ENCODE measurements around the gene FARP1.

The FARP1 gene

DNA sequence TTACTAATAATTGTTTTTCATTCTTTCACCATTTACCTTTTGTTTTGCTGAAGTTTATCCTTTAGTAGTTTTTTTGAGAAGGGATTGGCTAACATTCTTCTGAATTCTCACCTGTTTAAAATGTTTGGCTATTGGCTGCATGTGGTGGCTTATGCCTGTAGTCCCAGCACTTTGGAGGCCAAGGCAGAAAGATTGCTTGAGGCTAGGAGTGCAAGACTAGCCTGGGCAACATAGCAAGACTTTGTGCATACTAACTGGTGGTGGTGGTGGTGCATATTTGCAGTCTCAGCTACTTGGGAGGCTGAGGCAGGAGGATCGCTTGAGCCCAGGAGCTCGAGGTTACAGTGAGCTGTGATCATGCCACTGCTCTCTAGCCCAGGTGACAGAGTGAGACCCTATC is 61.7 kb downstream of the FARP1 start:
- DNase-seq (ENCODE audit: low read depth) = no peak

DNA sequence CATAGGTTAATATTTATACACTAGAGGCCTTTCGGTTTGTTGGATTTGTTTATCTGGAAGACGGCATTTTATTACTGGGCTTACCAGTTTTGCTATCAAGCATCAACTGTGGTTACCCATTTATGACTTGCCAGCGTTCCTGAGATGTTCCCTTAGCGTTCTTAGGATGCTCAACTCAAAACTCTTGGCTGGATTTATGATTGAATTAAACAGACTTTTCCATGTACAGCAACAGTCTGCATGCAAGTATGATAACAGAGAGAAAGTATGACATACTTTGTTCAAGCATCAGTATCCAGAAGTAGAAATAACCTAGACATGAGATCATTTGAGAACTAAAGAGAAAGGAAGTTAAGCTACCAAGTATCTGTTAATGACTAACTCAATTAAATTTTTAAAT is 64.1 kb downstream of the FARP1 start:
- DNase-seq (ENCODE audit: low read depth) = peak; percentile 99

DNA sequence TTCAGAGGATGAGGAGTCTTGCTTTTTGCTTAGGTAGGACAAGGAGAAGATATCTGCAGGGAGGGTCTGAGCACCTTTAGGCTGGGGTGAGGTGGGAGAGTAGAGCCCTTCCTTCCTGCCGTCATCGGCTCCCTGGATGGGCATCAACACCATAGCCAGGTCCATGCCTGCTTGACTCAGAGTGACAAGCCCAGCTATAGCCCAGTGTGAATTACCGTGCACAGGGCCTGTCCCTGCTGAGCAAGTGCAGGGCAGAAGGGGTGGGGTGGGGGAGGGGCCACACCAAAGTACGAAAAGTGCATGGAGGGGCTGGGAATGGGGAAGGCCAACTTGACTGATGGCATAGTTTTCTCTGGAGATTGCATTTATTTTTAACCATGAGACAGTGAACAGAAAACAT is 64.5 kb downstream of the FARP1 start:
- peak; percentile 46 for DNase-seq (ENCODE audit: low read depth)

DNA sequence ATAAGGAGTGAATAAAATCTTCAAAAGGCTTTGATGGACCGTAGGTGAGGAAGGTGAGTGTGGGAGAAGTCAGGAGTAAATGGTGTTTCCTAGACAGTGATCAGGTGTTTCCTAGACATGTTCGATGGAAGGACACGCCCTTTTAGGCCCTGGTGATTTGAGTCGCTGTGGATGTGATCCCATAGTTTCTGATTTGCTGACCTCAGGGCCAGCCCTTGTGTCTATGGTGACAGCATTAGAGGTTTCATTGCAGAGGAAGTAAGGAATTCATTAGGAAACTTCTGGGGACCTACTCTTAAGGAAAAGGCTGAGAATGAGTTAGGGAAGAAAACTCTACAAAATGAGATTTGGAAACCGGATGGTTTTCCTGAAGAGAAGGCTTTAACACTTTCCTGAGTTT is 65.7 kb downstream of the FARP1 start:
- no peak for DNase-seq (ENCODE audit: low read depth)

DNA sequence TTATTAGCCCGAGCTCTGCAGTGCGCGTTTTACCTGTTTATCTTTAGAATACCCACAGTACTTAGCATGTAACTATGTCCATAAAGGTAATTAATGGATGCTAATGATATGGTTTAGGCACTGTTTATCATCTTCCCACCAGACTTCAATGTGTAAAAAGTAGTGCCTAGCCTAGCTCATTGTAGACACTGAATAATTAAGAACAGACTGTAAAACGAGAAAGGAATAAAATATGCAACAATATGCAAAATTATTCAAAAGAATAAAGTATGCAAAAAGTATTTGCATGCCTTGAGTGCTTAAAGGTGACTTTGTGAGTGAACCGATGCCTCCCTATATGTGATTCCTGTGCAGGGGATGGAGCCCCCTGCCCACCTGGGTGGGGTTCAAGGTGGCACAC is 69.9 kb downstream of the FARP1 start:
- DNase-seq (ENCODE audit: low read depth) = no peak

DNA sequence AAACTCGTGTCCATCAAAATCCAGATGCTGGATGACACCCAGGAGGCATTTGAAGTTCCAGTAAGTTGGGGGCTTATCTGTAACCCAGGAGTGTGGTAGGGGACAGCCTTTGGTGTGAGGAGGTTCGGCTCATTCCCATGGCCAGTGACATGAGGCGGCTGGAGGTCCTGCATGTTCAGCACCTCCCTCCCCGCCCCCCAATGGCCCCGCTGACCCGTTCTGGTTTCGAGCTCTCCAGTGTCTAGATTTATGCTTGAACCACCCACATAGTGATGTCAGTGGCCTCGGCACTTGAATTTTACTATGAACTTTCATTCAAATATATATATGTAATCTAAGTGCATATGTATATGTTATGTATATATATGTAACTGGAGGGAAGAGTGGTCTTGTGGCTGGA is 70.5 kb downstream of the FARP1 start:
- no peak for DNase-seq (ENCODE audit: low read depth)

DNA sequence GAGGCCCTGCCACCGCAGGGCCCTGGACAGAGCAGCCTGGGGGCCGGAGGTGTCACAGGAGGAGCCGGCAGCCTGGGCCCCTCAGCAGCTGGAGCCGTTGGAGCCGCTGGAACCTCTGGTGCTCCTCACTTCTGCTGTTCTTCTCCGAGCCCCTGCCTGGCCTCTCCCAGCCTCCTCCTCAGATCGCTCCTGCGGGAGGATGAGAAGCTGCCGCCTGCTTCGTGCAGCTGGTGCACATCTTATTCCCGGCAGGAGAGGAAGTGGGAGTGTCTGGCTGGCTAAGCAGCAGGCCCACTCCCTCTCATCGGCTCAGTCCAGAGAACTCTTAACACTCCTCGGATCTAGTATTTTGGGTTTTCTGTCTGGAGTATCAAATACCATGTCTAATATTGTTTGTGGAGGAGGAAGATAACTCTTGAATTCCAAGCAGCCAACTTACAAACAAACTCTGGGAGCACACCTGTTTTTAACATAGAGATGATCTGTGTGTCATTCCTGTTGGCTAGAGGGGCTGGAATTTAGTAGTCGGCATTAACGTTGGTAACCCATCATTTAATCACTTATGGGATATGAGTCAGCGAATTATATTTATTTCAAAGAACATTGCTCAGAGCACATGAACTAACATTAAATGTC is 71.2 kb downstream of the FARP1 start:
- DNase-seq (ENCODE audit: low read depth) = peak; percentile 76

DNA sequence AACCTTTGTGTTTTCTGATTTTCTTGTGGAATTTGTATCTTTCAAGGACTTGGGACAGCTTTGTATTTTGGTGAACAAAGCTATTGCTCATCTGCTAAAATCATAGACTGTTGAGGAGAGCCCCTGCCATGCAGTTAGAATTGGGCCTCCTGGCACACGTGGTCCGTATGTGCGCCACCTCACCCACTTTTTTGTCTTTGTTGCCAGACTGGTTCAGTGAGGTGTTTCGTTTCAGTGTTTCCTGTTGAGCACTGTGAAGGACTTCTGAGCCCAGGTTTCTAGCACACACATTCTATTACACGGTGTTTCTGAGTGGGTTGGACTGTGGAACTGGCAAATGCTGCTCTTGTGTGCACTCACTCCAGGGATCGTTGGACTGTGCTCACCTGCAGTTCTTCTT is 71.8 kb downstream of the FARP1 start:
- no peak for DNase-seq (ENCODE audit: low read depth)

DNA sequence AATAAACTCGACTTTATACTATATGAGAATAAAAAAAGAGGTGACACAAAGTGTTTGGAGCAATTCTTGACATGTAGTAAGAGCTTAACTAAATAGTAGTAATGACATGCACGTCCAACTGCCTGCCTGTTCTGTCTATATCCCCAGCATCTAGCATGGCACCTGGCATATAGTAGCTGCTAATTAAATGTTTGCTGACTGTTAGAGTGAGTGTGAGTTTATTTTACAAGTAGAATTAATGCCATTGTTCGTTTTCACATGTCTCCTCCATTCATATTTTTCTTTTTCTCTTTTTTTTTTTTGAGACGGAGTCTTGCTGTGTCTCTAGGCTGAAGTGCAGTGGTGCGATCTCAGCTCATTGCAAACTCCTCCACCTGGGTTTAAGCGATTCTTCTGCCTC is 72.6 kb downstream of the FARP1 start:
- DNase-seq (ENCODE audit: low read depth) = no peak

DNA sequence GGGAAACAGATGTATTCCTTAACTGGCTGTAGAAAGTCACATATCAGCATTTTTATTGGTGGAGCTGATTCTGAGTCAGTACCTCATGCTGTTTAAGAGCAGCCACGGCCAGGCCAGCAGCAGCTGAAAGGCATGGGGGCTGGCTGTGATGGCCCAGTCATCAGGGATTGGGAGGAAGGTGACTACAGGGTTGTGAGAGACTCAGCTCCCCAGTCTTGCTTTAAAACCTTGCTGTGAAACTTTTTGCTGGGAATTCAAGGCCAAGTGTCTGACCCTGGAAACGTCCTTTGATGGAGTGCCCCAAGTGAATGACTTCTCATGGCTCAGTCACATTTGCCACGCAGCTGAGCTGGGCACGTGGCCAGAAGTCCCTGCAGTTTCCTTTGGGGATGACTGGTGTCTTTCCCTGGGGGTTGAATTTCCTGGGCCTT is 73.3 kb downstream of the FARP1 start:
- DNase-seq (ENCODE audit: low read depth) = peak; percentile 55

DNA sequence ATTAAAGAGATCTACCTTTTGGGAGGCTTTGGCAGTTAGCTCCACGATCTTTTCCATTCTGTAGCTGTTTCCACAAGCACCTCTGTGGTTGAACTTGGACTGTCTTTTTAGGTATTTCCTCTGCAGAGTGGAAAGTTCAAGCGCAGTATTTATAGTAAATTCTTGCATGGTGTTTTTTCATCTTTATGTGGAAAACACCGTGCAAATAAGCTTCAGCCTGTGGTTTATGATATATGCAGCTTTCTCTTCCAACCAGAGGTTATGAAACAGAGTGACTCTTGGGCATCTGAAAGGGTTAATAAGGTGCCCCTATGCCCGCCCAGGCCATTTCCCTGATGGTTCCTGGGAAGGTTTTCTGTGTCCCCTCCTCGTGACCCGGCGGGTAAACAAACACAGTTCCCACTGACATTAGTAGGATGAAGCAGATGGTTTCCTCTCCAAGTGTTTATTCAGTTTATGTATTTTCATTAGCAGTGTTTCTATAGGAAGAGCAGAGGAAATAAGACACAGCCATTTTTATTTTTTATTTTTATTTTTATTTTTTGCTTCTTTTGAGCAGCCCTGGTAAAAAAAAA is 73.9 kb downstream of the FARP1 start:
- DNase-seq (ENCODE audit: low read depth) = no peak

DNA sequence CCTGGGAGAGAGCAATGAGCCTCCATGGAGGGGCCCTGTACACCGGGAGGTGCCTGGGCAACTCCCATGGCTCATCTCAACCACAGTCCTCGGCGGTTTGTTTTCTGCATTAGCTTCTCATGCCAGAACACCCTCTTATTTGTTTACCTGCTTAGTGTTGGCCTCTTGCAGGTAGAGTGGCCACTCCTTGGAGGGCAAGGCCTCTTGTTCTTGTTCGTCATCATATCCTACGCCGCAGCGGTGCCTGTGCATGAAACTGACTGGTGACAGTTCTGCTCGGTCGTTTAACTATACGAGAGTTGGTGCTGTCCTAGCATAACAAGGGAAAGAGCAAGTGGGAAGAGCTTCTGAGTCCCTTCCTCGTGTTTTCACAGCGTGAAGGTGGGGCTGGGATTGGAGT is 74.7 kb downstream of the FARP1 start:
- DNase-seq (ENCODE audit: low read depth) = no peak

DNA sequence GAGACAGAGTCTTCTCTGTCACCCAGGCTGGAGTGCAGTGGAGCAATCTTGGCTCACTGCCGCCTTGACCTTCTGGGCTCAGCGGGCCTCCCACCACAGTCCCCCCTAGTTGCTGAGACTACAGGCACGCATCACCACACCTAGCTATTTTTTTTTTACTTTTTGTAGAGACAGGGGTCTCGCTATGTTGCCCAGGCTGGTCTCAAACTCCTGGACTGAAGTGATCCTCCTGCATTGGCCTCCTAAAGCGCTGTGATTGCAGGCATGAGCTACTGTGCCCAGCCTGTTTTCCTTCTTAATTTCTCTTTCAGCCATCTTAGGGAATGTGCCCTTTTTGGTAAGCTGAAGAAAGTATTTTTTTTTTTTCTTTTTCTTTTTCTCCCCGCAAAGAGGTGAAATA is 76.8 kb downstream of the FARP1 start:
- no peak for DNase-seq (ENCODE audit: low read depth)

DNA sequence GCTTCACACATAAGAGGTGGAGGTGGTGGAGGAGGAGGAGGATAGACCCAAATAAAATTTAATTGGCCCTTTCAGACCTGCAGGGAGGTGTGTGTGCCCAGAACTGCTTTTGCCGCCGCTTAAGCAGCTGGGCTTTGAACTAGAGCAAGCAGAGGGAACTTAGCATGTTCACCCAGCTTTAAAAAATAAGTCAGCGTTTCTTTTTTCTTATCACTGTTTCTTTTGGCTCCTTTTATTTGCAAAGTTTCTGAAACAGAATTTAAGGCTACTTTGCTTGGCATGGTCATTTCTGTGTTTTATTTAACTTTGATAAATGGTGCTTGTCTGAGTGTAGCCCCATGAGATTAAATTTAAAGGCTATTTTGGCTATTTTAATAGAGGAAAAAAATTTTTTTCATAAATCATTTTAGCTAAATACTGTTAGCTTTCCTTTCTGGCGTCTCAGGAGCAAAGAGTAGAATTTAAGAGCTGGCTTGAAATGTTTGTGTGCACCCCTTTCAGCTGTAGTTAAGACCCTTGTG is 77.4 kb downstream of the FARP1 start:
- DNase-seq (ENCODE audit: low read depth) = no peak

DNA sequence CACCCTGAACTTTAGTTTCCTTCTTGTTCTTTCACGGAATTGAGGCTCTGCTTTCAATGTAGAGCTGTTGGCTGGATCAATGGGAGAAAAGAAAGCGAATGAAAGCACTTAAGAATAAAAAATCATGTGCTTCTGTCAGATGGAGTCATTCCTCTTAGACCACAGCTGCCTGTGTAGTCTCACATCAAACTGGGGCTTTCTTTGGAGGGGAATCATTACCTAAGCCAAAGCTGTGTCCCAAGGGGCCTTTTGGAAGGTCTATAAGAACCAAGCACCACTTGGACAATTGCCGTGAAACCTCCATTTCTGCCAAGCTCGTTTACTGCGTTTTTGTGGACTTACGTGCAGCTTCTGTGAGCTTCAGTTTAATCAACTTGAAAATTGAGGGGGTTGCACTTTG is 78.3 kb downstream of the FARP1 start:
- no peak for DNase-seq (ENCODE audit: low read depth)

DNA sequence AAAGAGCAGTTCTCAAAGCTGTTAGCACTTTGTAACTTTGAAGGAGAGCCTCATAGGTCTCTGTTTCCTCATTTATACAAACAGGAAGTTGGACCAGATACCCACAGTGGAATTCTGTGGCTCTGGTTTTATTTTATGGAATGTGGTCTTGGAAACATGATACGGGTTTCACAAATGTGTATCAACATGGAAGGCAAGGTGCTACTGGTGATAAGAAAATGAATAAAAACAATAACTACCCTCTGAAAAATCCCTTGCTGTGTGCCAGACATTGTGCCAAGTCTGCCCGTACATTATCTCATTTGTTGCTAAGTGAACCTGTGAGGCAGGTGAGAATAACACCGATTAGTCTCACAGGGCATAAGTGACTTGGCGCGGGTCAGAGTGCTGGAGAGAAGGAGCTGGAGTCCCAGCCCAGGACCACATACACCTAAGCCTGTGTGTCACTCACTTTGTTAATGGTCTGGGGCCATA is 79.2 kb downstream of the FARP1 start:
- DNase-seq (ENCODE audit: low read depth) = peak; percentile 75

DNA sequence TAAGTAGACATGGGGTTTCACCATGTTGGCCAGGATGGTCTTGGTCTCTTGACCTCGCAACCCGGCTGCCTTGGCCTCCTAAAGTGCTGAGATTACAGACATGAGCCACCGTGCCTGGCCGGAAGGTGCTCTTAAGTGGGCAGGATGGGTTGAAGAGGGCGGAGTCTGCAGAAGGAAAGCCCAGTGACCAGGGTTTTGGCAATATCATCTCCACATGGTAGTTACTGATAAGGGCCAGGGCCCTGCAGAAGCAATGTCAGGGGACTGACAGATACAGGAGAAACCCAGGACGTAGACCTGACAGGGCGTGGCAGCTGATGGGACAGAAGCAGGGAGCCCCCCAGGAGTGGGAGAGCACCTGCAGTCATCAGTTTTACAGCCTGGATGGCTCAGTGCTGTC is 79.9 kb downstream of the FARP1 start:
- DNase-seq (ENCODE audit: low read depth) = no peak

DNA sequence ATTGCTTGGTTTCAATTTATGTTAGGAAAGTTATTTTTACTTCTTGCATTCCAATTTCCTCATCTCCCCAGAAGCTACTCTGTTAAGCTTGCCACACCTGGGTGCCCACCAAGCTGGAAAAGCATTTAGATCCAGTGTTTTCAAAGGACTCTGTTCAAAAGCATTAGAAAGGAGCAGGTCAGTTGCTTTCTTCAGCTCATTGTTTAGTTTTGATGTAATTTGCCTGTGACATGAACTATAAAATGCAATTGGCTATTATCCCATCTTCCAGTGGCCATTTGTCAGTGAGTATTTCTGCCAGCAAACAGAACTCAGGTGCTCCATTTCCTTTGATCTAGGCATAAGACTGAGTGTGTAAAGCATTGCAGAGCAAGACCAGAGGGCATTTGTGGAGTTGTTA is 80.8 kb downstream of the FARP1 start:
- no peak for DNase-seq (ENCODE audit: low read depth)

DNA sequence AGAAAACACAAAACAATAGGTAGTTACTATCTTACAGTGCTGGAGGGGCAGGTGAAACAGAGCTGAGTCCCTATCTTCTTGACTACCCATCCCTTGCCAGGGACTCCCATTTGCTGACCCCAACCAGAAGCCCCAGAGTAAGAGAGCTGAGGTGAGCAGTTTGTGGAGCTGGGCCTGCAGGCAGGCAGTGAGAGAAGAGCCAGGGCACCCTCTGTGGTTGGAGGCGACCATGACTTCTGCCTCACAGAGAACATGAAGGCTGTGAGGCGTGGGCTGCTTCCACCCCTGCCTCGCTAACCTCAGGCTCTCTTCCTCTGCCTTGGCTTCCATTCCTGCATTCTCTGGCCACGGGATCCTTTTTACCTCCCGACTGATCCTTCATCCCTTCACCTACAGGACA is 81.7 kb downstream of the FARP1 start:
- DNase-seq (ENCODE audit: low read depth) = no peak

DNA sequence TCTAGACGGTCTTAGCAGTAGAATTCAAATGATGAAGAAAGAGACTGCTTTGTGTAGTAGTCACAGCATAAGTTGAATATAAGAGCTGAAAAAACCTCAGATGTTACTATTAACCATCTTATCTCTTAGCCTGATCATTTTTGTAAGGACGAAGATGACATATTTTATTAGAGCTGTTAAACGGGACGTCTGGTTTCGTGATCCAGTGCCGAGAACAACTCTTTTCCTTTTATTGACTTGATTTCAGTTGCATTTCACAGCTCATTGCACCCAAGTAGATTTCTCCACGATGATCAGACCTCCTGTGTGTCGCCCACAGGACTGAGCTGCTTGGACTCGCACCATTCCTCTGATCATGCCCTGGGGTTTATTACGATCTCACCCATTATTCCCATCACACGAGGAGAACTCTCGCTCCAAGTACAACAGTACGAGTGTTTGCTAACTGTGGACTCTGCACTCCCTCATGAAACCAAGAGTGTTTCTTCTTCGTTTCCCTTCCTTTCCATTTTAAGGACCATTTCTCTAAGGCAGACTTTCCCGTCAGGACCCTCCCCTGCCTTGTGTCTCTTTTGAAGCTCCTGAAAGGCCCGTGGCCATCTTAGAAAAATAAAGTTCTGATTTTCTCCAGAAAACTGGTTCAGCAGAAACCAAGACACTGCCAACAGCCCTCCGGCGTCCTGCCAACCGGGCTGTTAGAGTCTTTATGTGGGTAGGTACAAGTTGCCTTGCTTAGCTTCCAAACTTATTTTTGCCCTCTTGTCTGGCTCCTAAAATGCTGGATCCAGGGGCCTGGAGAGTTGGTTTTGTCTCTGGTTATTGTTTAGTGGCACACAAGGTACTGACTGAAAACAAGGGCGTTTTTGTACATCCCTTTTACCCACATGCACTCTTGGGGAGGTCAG is 82.4 kb downstream of the FARP1 start:
- no peak for DNase-seq (ENCODE audit: low read depth)

DNA sequence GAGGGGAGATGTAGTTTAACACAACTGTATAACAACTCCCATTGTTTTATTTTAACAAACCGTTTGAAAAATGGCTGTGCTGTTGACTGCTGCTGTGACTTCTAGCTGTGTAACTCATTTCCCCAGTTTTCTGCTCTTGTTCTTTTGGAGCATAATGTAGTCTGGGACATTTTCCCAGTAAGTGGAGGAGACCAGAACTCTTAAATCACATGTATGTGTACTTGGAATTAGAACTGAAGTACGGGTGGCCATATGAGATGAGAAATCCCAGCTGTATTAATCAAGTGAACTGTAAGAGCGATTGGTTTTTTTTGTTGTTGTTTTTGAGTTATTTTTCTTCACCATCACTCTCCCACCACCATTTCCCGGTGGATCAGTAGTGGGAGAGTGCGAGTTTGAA is 83.6 kb downstream of the FARP1 start:
- DNase-seq (ENCODE audit: low read depth) = no peak

DNA sequence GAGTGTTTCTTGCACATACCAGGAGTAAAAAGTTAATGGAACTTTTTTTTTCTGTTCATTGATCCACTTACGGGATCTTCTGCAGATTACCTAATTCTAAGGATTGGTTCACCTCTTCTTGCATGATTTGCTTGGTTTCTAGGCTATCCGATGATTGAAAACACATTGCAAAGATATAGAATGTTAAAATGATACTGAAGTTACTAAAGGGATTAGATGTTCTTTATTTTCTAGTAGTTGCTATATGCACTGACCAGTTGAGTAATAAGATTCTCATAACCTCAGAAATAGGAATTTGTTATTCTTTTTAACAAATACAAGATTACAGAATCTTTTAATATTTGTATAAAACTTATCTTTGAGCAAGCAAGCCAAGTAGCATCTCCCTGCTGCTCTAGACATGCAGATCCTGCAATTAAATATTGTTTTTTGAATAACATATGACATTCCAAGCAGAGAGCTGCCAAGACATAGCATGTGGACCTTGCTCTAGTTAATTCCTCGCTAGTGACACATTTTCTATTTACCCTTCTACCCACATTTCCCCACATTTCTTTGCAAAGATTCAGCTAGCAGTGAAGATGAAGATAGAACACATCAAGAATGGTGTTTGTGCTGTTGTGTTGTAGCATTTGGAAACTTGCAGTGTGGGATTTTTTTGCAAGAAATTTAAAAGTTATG is 85.9 kb downstream of the FARP1 start:
- peak; percentile 21 for DNase-seq (ENCODE audit: low read depth)
